KMS-11 (cell line): ENCODE measurements around the gene RAPGEF2.

ENCODE experiments used
- H2AFZ ChIP-seq: fragments of 200-600 bp; sonication (generic); 2 replicates; pipeline ENCODE4 v1.6.1; 2016; ENCODE audit warnings: antibody characterized with exemption, mixed run types, low read depth
- H3K27ac ChIP-seq: fragments of 200-600 bp; sonication (generic); 2 replicates; pipeline ENCODE4 v1.6.1; 2016; ENCODE audit warnings: mild to moderate bottlenecking, mixed run types
- H3K27me3 ChIP-seq: fragments of 200-600 bp; sonication (generic); 2 replicates; pipeline ENCODE4 v1.6.1; 2017; ENCODE audit warnings: mild to moderate bottlenecking, low read depth, mixed run types, moderate library complexity; ENCODE audit not compliant: insufficient read depth
- H3K36me3 ChIP-seq: fragments of 200-600 bp; sonication (generic); 2 replicates; pipeline ENCODE4 v1.6.1; 2017; ENCODE audit warnings: mild to moderate bottlenecking, mixed run types; ENCODE audit not compliant: insufficient read depth
- H3K4me1 ChIP-seq: fragments of 200-600 bp; sonication (generic); 2 replicates; pipeline ENCODE4 v1.6.1; 2016; ENCODE audit warnings: mild to moderate bottlenecking, low read depth, mixed run types; ENCODE audit not compliant: poor library complexity, severe bottlenecking
- H3K4me2 ChIP-seq: fragments of 200-600 bp; sonication (generic); 2 replicates; pipeline ENCODE4 v1.7.0; 2016; ENCODE audit warnings: mild to moderate bottlenecking, mixed run types
- H3K4me3 ChIP-seq: fragments of 200-600 bp; sonication (generic); IDR thresholded peaks from 2 replicates; pipeline ENCODE4 v1.6.1; 2017; ENCODE audit warnings: low read depth, low read length, mixed read lengths; ENCODE audit not compliant: insufficient read depth
- H3K79me2 ChIP-seq: fragments of 200-600 bp; sonication (generic); 2 replicates; pipeline ENCODE4 v1.6.1; 2016; ENCODE audit warnings: low read depth, mixed run types; ENCODE audit not compliant: insufficient read depth
- H3K9ac ChIP-seq: fragments of 200-600 bp; sonication (generic); 2 replicates; pipeline ENCODE4 v1.6.1; 2016; ENCODE audit warnings: mild to moderate bottlenecking, mixed run types
- H4K20me1 ChIP-seq: fragments of 200-600 bp; sonication (generic); 2 replicates; pipeline ENCODE4 v1.6.1; 2016; ENCODE audit warnings: mild to moderate bottlenecking, mixed run types; ENCODE audit not compliant: insufficient read depth
- TF ChIP-seq, protein P1 (sequence below): fragments of 200-600 bp; sonication (generic); conservative IDR thresholded peaks from 2 replicates; pipeline ENCODE4 v1.6.1; 2017; ENCODE audit warnings: low read depth, mild to moderate bottlenecking, antibody characterized with exemption, low read length, moderate library complexity, mixed read lengths

RAPGEF2 gene

DNA sequence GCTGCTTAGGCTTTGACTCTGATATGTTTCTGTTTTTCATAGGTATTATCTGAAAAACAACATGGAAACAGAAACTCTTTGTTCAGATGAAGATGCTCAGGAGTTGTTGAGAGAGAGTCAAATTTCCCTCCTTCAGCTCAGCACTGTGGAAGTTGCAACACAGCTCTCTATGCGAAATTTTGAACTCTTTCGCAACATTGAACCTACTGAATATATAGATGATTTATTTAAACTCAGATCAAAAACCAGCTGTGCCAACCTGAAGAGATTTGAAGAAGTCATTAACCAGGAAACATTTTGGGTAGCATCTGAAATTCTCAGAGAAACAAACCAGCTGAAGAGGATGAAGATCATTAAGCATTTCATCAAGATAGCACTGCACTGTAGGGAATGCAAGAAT is 238.6 kb downstream of the RAPGEF2 start:
- Histone ChIP-seq H3K4me1 (no peaks in the 10 kb centered on the region), H3K27ac (no peak overlapping the region), H3K4me3 (no peak overlapping the region), H2AFZ (no peak overlapping the region), H3K9ac (no peak overlapping the region), H3K27me3 (no peaks in the 10 kb centered on the region), H4K20me1 (no peaks in the 10 kb centered on the region), H3K79me2 (no peaks in the 10 kb centered on the region), H3K4me2 (no peak overlapping the region), H3K36me3 (no peaks in the 10 kb centered on the region)
- TF ChIP-seq, protein P1, sequence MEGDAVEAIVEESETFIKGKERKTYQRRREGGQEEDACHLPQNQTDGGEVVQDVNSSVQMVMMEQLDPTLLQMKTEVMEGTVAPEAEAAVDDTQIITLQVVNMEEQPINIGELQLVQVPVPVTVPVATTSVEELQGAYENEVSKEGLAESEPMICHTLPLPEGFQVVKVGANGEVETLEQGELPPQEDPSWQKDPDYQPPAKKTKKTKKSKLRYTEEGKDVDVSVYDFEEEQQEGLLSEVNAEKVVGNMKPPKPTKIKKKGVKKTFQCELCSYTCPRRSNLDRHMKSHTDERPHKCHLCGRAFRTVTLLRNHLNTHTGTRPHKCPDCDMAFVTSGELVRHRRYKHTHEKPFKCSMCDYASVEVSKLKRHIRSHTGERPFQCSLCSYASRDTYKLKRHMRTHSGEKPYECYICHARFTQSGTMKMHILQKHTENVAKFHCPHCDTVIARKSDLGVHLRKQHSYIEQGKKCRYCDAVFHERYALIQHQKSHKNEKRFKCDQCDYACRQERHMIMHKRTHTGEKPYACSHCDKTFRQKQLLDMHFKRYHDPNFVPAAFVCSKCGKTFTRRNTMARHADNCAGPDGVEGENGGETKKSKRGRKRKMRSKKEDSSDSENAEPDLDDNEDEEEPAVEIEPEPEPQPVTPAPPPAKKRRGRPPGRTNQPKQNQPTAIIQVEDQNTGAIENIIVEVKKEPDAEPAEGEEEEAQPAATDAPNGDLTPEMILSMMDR = no peak

DNA sequence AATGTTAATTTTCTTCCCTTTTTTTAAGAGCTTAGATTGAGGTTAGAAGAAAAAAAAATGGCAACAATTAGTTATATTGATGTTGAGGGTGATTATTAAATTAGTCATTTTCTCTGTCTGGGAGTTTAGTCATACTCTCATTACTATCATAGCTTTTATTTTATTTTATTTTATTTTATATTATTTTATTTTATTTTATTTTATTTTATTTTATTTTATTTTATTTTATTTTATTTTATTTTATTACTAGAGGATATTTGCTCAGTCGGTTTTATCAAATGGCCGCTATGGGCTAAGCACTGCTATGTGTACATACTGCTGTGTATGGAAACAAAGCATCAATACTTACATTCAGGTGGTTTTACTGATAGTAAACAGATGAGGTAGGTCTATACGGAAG is 239.5 kb downstream of the RAPGEF2 start:
- Histone ChIP-seq H3K27me3 (no peaks in the 10 kb centered on the region), H2AFZ (no peak overlapping the region), H3K4me3 (no peak overlapping the region), H3K4me1 (no peaks in the 10 kb centered on the region), H3K79me2 (no peaks in the 10 kb centered on the region), H3K9ac (no peak overlapping the region), H3K36me3 (no peaks in the 10 kb centered on the region), H3K4me2 (no peak overlapping the region), H3K27ac (no peak overlapping the region), H4K20me1 (no peaks in the 10 kb centered on the region)
- TF ChIP-seq, protein P1 = no peak

DNA sequence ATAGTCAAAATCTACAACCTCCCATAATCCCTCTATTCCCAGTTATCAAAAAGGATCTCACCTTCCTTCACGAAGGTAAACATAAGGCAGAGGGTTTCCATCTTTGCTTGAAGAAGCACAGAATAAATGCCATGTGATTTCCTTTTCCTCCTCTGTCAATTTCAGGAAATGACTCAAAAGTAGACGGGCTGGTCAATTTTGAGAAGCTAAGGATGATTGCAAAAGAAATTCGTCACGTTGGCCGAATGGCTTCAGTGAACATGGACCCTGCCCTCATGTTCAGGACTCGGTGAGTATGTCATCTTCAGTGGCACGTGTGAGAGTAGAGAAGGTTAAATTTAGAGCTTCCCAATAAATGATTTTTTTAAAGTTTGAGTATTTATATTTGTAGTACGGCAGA is 240.2 kb downstream of the RAPGEF2 start:
- no peaks in the 10 kb centered on the region for H3K36me3 ChIP-seq
- TF ChIP-seq, protein P1 = no peak
- H3K4me2 ChIP-seq = no peak overlapping the region
- no peak overlapping the region for H2AFZ ChIP-seq
- H3K4me3 ChIP-seq = no peak overlapping the region
- no peak overlapping the region for H3K9ac ChIP-seq
- no peaks in the 10 kb centered on the region for H4K20me1 ChIP-seq
- H3K4me1 ChIP-seq = no peaks in the 10 kb centered on the region
- no peak overlapping the region for H3K27ac ChIP-seq
- no peaks in the 10 kb centered on the region for H3K27me3 ChIP-seq
- H3K79me2 ChIP-seq = no peaks in the 10 kb centered on the region

DNA sequence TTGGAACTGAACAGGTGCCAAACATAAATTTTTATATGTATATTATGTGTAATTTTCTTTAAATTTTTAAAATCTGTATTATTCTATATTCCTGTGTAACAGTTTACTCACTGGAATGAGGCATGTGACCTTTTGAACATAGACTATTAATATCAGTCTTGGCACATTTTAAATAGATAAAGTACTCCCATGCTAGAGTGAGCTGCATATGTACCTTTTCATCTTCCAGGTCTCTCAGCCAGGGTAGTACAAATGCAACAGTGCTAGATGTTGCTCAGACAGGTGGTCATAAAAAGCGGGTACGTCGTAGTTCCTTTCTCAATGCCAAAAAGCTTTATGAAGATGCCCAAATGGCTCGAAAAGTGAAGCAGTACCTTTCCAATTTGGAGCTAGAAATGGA is 242.0 kb downstream of the RAPGEF2 start:
- Histone ChIP-seq H3K4me2 (no peak overlapping the region), H3K27me3 (no peaks in the 10 kb centered on the region), H4K20me1 (no peaks in the 10 kb centered on the region), H3K4me3 (no peak overlapping the region), H3K9ac (no peak overlapping the region), H3K79me2 (no peaks in the 10 kb centered on the region), H3K27ac (no peak overlapping the region), H3K36me3 (no peaks in the 10 kb centered on the region), H3K4me1 (no peaks in the 10 kb centered on the region), H2AFZ (no peak overlapping the region)
- TF ChIP-seq, protein P1 = no peak

DNA sequence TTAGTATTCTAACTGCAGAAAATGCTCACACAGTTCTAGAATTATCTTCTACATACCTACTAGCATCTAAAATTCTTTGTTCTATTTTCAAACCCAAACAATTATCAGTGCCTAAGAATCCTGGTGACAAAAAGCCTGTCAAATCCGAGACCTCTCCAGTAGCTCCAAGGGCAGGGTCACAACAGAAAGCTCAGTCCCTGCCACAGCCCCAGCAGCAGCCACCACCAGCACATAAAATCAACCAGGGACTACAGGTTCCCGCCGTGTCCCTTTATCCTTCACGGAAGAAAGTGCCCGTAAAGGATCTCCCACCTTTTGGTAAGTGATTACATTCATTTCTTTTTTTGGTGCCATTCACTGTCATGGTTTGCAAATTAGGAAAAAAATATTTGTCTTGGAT is 243.8 kb downstream of the RAPGEF2 start:
- TF ChIP-seq, protein P1 = no peak
- no peaks in the 10 kb centered on the region for H3K79me2 ChIP-seq
- H3K4me1 ChIP-seq = no peaks in the 10 kb centered on the region
- H3K4me2 ChIP-seq = no peak overlapping the region
- H3K4me3 ChIP-seq = no peak overlapping the region
- no peaks in the 10 kb centered on the region for H3K36me3 ChIP-seq
- H3K27me3 ChIP-seq = no peaks in the 10 kb centered on the region
- H3K9ac ChIP-seq = no peak overlapping the region
- H4K20me1 ChIP-seq = no peaks in the 10 kb centered on the region
- no peak overlapping the region for H2AFZ ChIP-seq
- H3K27ac ChIP-seq = no peak overlapping the region
